GM23338 (cell line): Measurements from ENCODE around the gene ANKRD66. TPM values are rescaled to one million over a fixed set of nuclear protein-coding genes. Genes with fewer than 3 reads are reported as not detected.

Experiments
- CREB1 ChIP-seq: fragments of 250-450 bp; sonication (Bioruptor Pico); IDR thresholded peaks from 2 replicates; pipeline ENCODE4 v1.5.0; 2020; ENCODE audit warnings: low read depth, mild to moderate bottlenecking, moderate library complexity
- EZH2phosphoT487 ChIP-seq: fragments of 200-600 bp; sonication (generic); IDR thresholded peaks from one replicate; pipeline ENCODE4 v1.8.1; 2018; ENCODE audit warnings: antibody characterized with exemption; ENCODE audit not compliant: unreplicated experiment
- NANOG ChIP-seq: IDR thresholded peaks from 2 replicates; pipeline ENCODE4 v1.6.1; 2016; ENCODE audit warnings: antibody characterized with exemption, borderline replicate concordance
- POLR2AphosphoS5 ChIP-seq: IDR thresholded peaks from 2 replicates; pipeline ENCODE4 v1.6.1; 2016; ENCODE audit warnings: antibody characterized with exemption, low read depth
- STAT1 ChIP-seq: IDR thresholded peaks from one replicate; pipeline ENCODE4 v1.6.1; 2016; ENCODE audit warnings: antibody characterized with exemption; ENCODE audit not compliant: unreplicated experiment
- ZNF114 ChIP-seq: fragments of 250-450 bp; sonication (Bioruptor Pico); IDR thresholded peaks from 2 replicates; pipeline ENCODE4 v1.5.0; 2020; ENCODE audit warnings: mild to moderate bottlenecking, moderate library complexity
- ZNF331 ChIP-seq: fragments of 250-450 bp; sonication (Bioruptor Pico); IDR thresholded peaks from 2 replicates; pipeline ENCODE4 v1.5.0; 2020; ENCODE audit warnings: low read depth, mild to moderate bottlenecking, moderate library complexity
- polyA plus RNA-seq: library from polyadenylated mRNA; unstranded; fragments of >200 nt; fragmentation: Nextera tagmentation; extraction: Ambion mirVana; gene quantifications from 2 replicates; pipeline ENCODE4 v1.2.1, GENCODE V29; 2016
- total RNA-seq: library from RNA; depleted of rRNA; stranded (reverse); fragments of >200 nt; shearing (Covaris generic); gene quantifications from 2 replicates; pipeline ENCODE4 v1.2.3, GENCODE V29; 2014
- TF ChIP-seq, protein P1 (sequence below): fragments of 250-450 bp; sonication (Bioruptor Pico); IDR thresholded peaks from 2 replicates; pipeline ENCODE4 v1.5.0; 2020; ENCODE audit warnings: mild to moderate bottlenecking, moderate library complexity
- TF ChIP-seq, protein P2 (sequence below): IDR thresholded peaks from 2 replicates; pipeline ENCODE4 v1.6.1; 2016; ENCODE audit warnings: antibody characterized with exemption

ANKRD66 gene
- total and polyA plus RNA-seq, 2 experiments from 2014 or later: not detected

DNA sequence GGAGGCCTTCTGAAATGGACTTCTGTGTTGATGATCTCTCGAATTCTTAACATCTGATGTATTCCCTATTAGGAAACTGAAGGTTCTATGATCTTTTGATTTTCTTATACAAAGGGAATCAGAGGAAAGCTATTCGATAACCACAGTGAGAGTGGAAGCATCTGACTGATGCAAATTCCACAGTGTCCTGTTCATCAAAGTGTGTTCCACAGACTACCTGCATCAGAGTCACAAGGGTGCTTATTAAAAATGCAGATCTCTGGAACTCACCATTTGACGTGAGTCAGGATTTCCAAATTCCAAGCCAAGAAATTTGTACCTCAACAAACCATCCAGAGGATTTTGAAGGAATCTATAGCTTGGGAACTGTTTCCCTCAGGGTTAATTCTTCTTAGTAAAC lies 42.1 kb downstream of the ANKRD66 start (continued):
- TF ChIP-seq, protein P1, sequence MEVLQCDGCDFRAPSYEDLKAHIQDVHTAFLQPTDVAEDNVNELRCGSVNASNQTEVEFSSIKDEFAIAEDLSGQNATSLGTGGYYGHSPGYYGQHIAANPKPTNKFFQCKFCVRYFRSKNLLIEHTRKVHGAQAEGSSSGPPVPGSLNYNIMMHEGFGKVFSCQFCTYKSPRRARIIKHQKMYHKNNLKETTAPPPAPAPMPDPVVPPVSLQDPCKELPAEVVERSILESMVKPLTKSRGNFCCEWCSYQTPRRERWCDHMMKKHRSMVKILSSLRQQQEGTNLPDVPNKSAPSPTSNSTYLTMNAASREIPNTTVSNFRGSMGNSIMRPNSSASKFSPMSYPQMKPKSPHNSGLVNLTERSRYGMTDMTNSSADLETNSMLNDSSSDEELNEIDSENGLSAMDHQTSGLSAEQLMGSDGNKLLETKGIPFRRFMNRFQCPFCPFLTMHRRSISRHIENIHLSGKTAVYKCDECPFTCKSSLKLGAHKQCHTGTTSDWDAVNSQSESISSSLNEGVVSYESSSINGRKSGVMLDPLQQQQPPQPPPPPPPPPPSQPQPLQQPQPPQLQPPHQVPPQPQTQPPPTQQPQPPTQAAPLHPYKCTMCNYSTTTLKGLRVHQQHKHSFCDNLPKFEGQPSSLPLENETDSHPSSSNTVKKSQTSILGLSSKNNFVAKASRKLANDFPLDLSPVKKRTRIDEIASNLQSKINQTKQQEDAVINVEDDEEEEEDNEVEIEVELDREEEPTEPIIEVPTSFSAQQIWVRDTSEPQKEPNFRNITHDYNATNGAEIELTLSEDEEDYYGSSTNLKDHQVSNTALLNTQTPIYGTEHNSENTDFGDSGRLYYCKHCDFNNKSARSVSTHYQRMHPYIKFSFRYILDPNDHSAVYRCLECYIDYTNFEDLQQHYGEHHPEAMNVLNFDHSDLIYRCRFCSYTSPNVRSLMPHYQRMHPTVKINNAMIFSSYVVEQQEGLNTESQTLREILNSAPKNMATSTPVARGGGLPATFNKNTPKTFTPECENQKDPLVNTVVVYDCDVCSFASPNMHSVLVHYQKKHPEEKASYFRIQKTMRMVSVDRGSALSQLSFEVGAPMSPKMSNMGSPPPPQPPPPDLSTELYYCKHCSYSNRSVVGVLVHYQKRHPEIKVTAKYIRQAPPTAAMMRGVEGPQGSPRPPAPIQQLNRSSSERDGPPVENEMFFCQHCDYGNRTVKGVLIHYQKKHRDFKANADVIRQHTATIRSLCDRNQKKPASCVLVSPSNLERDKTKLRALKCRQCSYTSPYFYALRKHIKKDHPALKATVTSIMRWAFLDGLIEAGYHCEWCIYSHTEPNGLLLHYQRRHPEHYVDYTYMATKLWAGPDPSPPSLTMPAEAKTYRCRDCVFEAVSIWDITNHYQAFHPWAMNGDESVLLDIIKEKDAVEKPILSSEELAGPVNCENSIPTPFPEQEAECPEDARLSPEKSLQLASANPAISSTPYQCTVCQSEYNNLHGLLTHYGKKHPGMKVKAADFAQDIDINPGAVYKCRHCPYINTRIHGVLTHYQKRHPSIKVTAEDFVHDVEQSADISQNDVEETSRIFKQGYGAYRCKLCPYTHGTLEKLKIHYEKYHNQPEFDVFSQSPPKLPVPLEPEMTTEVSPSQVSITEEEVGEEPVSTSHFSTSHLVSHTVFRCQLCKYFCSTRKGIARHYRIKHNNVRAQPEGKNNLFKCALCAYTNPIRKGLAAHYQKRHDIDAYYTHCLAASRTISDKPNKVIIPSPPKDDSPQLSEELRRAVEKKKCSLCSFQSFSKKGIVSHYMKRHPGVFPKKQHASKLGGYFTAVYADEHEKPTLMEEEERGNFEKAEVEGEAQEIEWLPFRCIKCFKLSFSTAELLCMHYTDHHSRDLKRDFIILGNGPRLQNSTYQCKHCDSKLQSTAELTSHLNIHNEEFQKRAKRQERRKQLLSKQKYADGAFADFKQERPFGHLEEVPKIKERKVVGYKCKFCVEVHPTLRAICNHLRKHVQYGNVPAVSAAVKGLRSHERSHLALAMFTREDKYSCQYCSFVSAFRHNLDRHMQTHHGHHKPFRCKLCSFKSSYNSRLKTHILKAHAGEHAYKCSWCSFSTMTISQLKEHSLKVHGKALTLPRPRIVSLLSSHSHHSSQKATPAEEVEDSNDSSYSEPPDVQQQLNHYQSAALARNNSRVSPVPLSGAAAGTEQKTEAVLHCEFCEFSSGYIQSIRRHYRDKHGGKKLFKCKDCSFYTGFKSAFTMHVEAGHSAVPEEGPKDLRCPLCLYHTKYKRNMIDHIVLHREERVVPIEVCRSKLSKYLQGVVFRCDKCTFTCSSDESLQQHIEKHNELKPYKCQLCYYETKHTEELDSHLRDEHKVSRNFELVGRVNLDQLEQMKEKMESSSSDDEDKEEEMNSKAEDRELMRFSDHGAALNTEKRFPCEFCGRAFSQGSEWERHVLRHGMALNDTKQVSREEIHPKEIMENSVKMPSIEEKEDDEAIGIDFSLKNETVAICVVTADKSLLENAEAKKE: no peak
- TF ChIP-seq EZH2phosphoT487 (no peak), ZNF331 (CRISPR knock-in tag) (no peak), NANOG (no peak), CREB1 (CRISPR knock-in tag) (no peak), ZNF114 (no peak), STAT1 (no peak), POLR2AphosphoS5 (no peak)
- TF ChIP-seq, protein P2, sequence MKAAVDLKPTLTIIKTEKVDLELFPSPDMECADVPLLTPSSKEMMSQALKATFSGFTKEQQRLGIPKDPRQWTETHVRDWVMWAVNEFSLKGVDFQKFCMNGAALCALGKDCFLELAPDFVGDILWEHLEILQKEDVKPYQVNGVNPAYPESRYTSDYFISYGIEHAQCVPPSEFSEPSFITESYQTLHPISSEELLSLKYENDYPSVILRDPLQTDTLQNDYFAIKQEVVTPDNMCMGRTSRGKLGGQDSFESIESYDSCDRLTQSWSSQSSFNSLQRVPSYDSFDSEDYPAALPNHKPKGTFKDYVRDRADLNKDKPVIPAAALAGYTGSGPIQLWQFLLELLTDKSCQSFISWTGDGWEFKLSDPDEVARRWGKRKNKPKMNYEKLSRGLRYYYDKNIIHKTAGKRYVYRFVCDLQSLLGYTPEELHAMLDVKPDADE: no peak
